ENCODE measurements around the gene LGALSL. TPM values are rescaled to one million over a fixed set of nuclear protein-coding genes. Genes with fewer than 3 reads are reported as not detected.
A peak's percentile ranks its signal among the peaks of the same experiment; 100 is the strongest.

The LGALSL gene
- 19.9 TPM for total RNA-seq

- DNase-seq (ENCODE audit: low spot score) = peak; percentile 66
These were observed at the start of gene LGALSL for GRCh38 chr2:64453770-64454385. LGALSL (plus strand) TSS chr2:64454162; CDS start chr2:64454546, 384 bp downstream.

- peak; percentile 70 for DNase-seq (ENCODE audit: low spot score)
These were observed 49.2 kb upstream of the LGALSL start for GRCh38 chr2:64404743-64405142.

GRCh38 chr2:64405581-64406406 is 48.2 kb upstream of the LGALSL start:
- DNase-seq (ENCODE audit: low spot score) = no peak

- DNase-seq (ENCODE audit: low spot score) = peak; percentile 87
These were observed 47.6 kb upstream of the LGALSL start for GRCh38 chr2:64406407-64406774.

- DNase-seq (ENCODE audit: low spot score) = no peak
These were observed 45.9 kb upstream of the LGALSL start for GRCh38 chr2:64408031-64408430.

DNA sequence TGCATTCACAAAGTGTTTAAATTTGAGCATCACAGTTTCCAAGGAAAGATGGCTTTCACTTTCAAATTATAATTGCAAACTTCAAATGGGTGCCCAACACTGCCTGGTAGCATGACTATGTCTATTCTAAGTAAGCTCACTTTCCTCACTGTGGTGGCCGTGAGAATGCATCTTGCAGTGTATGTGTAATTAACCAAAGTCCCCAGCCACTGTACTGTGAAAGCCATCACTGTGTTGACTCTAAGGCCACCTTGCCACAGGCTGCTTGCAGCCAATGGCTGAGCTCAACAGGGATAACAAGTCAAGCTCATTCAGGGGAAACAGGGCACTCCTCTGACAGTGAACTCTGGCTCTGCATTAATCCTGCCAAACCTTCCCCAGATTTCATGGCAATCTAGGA is 43.3 kb upstream of the LGALSL start:
- DNase-seq (ENCODE audit: low spot score) = no peak

DNA sequence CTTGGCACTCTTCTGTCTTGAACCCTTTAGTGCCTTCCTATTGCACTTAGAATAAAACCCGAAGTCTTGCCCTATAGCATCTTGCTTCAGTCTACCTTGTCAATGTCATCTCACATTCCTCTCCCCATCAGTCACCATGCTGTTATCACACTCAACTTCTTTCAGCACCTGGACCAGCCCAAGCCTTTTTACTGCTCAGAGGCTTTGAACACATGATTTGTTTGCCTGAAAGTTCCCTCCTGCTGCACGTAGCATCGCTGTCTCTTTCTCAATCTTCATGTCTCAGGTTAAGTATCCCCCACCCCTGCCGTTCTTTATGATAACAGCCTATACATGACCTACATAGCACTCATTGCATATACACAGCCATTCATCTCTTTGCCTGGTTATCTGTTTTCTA is 41.3 kb upstream of the LGALSL start:
- DNase-seq (ENCODE audit: low spot score) = no peak

GRCh38 chr2:64414736-64415435 is 39.1 kb upstream of the LGALSL start:
- no peak for DNase-seq (ENCODE audit: low spot score)

DNA sequence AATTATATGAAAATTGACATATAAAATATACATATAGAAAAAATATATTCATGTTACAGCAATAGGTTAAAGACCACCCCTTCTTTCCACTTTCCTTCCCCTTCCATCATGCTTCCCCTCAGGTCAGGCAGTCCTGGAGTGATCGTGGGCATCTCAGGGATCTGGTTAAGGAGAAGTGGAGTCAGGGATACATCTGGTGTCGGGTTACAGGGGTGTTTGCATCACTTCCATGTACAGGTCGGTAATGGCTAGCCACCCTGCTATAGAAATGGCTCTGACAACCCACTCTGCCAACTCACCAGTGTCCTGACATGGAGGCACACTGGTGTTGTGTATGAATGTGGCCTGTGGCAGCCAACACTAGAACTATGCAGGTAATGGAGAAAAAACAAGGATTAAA is 36.3 kb upstream of the LGALSL start:
- no peak for DNase-seq (ENCODE audit: low spot score)

GRCh38 chr2:64419596-64420165 is 34.3 kb upstream of the LGALSL start:
- no peak for DNase-seq (ENCODE audit: low spot score)

- DNase-seq (ENCODE audit: low spot score) = no peak
These were observed 33.3 kb upstream of the LGALSL start for GRCh38 chr2:64420677-64421076.

DNA sequence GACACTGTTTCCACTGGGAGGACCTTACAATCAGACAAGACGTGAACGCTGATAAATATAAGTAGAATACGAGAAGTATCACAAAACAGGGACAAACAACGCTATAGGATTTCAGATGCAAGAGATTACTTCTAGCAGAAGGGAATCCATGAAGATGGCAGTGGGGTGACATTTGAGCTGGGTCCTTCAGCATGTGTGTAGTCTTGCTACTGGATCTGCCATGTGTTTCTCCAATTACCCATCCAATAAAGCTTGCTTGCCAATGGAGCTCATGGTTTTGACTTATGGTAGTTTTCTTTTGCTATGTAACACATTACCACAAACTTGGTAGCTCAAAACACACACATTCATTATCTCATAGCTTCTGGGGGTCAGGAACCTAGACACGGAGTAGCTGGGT is 32.8 kb upstream of the LGALSL start:
- DNase-seq (ENCODE audit: low spot score) = no peak

DNA sequence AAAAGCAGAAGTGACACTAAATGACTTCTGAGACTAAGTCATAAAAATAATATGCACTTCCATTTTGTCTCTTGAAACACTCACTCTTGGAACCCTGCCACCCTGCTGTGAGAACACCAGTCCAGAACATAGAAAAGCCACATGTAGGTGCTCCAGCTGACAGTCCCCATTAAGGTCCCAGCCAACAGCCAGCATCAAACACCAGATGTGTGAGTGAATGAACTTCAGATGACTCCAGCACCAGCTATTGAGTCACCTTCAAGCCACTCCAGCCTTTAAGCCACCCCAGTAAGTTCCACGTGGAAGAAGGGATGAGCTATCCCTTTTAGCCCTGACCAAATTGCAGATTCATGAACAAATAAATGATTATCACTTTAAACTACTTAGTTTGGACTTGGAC is 31.5 kb upstream of the LGALSL start:
- DNase-seq (ENCODE audit: low spot score) = no peak

DNA sequence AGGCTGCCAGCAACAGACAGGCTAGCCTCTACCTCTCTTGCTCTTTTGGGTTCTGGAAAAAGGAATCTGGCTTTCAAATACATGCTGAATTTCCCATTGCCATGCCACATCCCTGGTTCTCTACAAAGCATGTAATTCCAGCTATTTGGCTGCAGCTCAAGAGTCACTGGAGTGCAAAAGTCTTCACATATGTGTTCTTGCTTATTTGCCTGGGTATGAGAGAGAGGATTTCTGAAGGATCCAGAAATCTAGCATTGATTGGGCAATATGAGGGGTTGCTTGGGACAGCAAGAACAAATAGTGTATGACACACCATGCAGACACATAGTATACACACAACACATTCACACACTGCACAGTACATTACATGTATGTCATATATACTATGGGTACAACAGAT is 30.7 kb upstream of the LGALSL start:
- DNase-seq (ENCODE audit: low spot score) = no peak

DNA sequence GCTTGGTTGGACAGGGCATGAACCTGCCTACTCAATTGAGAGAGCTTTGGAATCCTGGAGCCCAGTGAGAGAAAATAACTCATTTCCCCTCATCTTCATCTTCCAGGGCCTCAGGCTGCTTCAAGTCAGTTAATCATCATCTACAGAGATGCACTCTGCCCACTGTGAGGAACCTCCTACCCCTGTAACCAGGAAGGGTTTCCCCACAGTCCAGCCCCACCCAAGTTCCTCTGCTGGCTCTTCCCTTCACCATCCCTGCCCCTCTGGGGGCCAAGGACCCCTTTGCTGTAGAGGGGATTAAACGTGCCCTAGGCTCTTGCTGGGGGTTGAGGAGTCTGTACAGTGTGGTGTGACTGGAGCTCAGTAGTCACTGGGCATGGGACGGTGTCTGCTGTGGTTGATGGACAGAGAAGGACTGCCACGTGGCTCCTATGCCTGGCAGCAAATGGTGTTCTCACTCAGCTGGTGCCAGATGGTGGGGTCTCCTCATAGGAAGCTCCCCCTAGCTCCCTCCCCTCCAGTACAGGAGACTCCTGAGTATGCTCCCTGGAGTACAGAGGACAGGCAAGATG is 29.5 kb upstream of the LGALSL start:
- DNase-seq (ENCODE audit: low spot score) = no peak

DNA sequence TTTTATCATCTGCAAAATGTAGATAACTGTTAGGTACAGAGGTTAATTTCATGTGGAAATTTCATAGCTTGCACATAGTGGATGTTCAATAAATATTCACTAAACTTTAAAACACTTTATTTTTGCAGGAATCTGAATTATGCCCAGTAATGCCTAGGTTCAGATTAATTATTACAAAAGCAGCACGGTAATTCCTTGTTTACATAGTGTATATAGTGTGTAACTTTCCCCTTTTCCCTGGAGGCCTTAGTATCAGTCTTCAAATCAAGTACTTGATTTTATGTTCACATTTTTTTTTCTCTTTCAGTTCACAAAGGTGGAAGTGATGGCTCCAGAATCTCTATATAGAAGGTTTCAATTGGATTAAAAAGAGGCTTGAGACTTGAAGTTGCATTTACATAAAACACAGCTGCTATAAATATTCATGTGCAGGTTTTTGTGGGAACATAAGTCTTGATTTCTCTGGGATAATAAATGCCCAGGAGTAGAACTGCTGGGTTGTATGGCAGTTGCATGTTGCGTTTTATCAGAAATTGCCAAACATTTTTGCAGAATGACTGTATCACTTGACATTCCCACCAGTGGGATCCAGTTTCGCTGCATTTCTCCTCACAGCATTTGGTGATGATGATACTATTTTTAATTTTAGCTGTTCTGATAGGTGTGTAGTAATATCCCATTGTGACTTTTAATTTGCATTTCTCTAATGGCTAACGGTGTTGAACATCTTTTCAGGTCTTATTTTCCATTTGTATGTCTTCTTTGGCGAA is 27.6 kb upstream of the LGALSL start:
- no peak for DNase-seq (ENCODE audit: low spot score)

DNA sequence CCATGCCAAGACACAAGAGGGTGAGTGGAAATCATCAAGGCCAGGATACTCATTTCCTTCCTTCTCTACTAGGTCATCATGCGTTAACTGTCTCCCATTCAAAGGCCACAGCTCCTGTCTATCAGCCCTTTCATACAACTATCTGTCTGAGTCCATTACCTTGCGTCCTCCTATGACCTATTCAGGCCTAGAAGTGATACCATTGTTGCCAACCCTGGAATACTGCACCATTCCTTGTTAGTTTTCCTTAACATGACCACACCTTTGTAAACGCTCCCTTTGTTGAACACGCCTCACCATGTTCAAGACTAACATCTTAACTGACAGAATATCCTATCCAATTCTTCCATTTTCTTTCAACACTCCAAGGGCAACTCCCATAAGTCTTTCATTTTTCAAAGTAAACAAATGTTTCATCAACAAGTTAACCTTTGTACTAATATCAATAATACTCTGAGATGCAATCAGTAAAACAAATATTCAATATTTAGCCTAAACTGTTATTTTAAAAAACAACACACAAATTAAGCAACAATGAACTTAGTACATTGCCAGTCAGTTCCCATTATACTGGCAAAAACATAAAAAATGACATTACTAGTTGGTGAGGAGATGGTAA is 19.8 kb upstream of the LGALSL start:
- no peak for DNase-seq (ENCODE audit: low spot score)

DNA sequence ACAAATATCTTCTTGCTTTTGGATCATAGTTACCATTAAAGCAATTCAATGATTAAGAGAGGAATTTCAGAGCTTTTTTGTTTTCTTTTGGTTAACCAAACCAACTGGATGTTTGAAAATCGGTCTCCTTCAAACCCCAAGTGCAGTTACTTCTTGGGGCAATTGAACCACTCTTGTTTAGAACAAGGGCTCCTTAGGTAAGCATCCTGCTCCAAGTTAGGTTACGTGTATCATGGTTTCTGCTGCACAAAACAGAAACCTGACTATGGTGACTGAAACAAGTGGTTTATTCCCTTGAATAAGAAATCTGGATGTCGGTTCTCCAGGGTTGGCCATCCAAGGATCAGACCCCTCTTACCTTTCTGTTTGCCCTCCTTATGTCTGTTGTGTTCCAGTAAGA is 16.1 kb upstream of the LGALSL start:
- no peak for DNase-seq (ENCODE audit: low spot score)

GRCh38 chr2:64439194-64439593 is 14.8 kb upstream of the LGALSL start:
- no peak for DNase-seq (ENCODE audit: low spot score)

DNA sequence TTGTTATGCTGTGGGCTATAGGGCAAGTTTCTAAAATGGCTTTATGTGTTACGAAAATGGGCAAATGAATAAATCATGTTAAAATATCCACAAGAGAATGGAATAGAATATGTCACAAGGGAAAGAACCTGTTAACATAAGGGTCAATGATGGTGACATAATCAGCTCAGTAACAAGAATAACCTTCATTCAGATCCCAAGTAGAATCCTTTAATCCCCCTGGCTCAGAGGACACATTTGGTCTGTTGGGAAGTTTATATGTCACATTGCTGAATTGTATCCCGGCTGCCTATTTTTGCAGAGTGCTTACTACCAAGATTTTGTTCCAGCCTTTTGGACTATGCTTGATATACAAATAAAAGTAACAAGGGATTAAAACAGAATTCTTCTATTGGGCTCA is 13.1 kb upstream of the LGALSL start:
- DNase-seq (ENCODE audit: low spot score) = no peak

DNA sequence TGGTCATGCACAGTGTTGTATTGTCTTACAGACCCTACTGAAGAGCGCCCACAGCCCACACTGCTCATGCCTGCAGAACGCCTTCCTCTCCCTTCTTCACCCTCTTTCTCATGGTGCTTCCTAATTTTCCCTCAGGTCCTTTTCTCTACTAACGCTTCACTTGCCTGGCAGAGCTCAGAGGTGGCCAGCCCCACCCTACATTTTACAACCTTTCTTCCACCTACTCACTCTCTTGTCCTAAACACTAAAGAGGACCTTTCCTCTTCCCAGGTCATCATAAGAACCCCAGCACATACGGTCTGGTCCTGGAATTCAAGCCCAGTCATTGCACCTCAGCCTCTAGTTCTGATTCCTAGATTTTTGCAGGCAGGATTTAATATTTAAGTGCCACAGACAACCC is 11.7 kb upstream of the LGALSL start:
- DNase-seq (ENCODE audit: low spot score) = no peak

Measured in mucosa of gallbladder (tissue), 1 donor.